Activated T-cell treated with anti-CD3 and anti-CD28 coated beads, Interleukin-2, amount 50 U/mL, for 4 hours (primary cell): ENCODE results near the gene SUPT3H. TPM values are rescaled to one million over a fixed set of nuclear protein-coding genes. Genes with fewer than 3 reads are reported as not detected.
A peak's percentile ranks its signal among the peaks of the same experiment; 100 is the strongest.
"Not testable (repeated sequence)": the region's sequence is repeated elsewhere in the genome, so short reads cannot be mapped to it uniquely, and the experiment has no call there.

Experiments used
- ATAC-seq, 2 donors: fragments of 200-7000 bp; cut with Tn5 transposase; one replicate each; pipeline ENCODE4 v1.10.0; 2021
- DNase-seq: peaks from one replicate; pipeline ENCODE4 v3.0.0-alpha.2; 2020
- H3K27me3 Mint-ChIP-seq: one replicate; pipeline ENCODE4 v1.8.0; 2021; ENCODE audit warnings: low read depth, mixed read lengths
- H3K36me3 Mint-ChIP-seq: one replicate; pipeline ENCODE4 v1.8.0; 2022; ENCODE audit warnings: mixed read lengths; ENCODE audit not compliant: insufficient read depth
- H3K4me1 Mint-ChIP-seq: one replicate; pipeline ENCODE4 v1.8.0; 2021; ENCODE audit warnings: low read depth, mixed read lengths
- H3K4me3 Mint-ChIP-seq: one replicate; pipeline ENCODE4 v1.8.0; 2021; ENCODE audit warnings: mild to moderate bottlenecking, moderate library complexity, mixed read lengths
- H3K9me3 Mint-ChIP-seq: one replicate; pipeline ENCODE4 v1.8.0; 2021; ENCODE audit warnings: mixed read lengths
- total RNA-seq, 3 donors: library from RNA; stranded (reverse); gene quantifications; one replicate each; pipeline ENCODE4 v1.2.1, GENCODE V29; 2021

The SUPT3H gene
- total RNA-seq, 3 donors from 2014 or later = 14.1 to 15.7 (median 15.7) TPM

DNA sequence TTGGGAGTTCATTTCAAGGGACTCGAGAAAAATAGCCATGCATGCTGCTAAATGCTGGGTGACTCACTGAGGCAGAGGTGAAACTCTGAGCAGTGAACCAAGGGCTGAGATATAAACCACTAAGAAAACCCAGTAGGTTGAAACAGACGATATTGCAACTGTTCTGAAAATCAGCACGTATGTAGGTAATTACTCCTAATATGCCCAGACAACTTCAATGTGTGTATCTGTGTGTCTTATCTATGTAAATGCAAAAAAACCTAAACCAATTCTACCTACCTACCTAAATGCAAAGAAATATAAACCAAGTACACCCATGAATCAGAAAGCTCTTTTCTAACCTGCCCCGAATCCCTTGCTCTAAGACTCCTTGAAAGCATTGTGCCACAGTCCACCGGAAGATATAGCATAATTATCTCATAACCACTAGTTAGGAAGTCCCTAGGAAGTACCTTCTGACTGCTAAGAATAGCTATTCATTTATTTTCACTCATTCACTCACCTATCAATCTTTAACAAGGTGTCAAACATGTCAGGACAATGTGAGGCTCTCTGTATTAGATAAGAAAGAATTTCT, 508.3 kb downstream of the SUPT3H start:
- DNase-seq = no peak

DNA sequence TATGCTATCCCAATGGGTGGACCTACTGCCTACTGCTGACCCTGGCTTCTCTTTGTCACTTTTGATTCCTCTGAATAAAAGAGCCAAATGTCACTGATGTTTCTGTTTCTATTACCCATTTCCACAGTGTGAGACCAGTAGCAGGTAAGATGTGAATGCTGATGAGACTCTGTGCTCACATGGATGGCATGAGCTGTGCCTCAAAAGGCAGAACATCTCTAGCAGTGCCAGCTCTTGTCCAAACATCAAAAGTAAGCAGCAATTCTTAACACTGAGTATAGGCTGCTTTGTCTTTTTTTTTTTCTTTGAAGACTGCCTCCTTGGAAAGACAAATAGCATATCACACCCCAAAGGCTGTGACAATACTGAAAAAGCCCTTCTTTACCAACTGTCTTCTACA, 508.8 kb downstream of the SUPT3H start:
- DNase-seq (no peak), ATAC-seq (peak in 1 of 2 donors; percentile 18)
- Mint-ChIP-seq H3K4me1 (peaks cover 19% of the 10 kb centered on the region), H3K4me3 (no peak overlapping the region), H3K36me3 (peaks cover 25% of the 10 kb centered on the region), H3K9me3 (peaks cover 16% of the 10 kb centered on the region), H3K27me3 (no peaks in the 10 kb centered on the region)

More for the DNA sequence above, 508.3 kb downstream of the SUPT3H start:
- peaks cover 20% of the 10 kb centered on the region for H3K36me3 Mint-ChIP-seq
- H3K4me1 Mint-ChIP-seq = peaks cover 19% of the 10 kb centered on the region
- H3K9me3 Mint-ChIP-seq = peaks cover 16% of the 10 kb centered on the region
- no peak overlapping the region for H3K4me3 Mint-ChIP-seq
- peak; percentile 76 to 79 for ATAC-seq
- no peaks in the 10 kb centered on the region for H3K27me3 Mint-ChIP-seq

DNA sequence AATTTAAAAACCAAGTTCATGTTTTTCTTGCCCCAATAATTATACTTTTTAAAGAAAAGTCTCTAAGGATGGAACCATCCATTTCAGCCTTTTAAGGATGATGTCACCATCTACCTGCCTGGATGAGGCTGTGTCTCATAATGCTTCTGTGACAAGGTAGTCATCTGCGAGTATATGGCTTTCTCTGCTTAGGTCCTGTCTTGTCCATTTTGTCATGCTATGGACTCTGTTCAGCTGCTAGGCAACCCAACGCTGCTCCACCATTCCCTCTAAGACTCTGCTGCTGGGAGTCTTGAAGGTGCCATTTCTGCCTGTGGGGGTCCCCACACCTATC, 509.4 kb downstream of the SUPT3H start:
- Mint-ChIP-seq H3K4me3 (no peak overlapping the region), H3K4me1 (peaks cover 21% of the 10 kb centered on the region), H3K9me3 (peaks cover 18% of the 10 kb centered on the region), H3K36me3 (peaks cover 29% of the 10 kb centered on the region), H3K27me3 (no peaks in the 10 kb centered on the region)
- ATAC-seq = no peak
- no peak for DNase-seq

DNA sequence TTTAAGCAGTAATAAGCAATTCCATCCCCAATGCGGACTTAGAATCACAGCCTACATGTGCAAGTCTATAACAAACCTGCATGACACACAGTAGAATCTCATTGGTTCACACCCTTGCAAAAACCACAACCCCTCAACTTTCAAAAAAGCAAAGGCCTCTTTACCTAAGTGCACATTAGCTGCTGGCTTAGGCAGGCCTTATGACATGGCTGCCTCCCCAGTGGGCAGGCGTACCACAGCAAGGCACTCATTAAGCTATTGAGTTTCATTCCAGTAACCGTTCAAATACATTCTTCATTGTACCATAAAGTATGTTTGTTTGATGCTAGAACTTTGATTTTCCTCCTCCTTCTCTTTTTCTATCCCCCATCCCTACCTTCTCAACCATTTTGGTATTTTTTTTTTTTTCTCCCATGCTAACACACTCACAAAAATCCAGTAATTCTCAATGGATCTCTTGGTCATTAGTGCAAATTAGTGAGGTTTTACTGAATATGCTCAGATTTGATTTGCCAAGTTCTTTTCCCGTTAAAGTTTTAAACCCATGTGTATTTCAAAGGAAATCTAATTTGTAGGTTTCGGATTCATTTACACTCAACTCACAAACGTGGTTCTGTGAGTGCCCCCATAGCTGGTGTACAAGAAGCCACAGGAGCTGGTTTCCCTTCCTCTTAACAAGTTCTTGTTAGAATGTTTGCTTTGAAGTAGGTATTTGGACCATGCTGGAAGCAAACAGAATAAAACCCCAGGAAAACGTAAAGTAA, 510.0 kb downstream of the SUPT3H start:
- no peak for ATAC-seq
- Mint-ChIP-seq H3K4me1 (peaks cover 22% of the 10 kb centered on the region), H3K36me3 (peaks cover 33% of the 10 kb centered on the region), H3K4me3 (no peak overlapping the region), H3K9me3 (peaks cover 19% of the 10 kb centered on the region), H3K27me3 (no peaks in the 10 kb centered on the region)
- DNase-seq = no peak

DNA sequence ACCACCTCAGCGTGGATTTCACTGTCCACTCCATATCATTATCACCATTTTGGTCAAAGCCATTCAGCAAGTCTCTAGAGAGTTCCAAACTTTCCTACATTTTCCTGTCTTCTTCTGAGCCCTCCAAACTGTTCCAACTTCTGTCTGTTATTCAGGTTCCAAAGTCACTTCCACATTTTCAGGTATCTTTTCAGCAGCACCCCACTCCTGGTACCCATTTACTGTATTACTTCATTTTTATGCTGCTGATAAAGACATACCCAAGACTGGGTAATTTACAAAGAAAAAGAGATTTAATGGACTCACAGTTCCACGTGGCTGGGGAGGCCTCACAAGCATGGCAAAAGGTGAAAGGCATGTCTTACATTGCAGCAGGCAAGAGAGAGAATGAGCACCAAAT, 512.5 kb downstream of the SUPT3H start:
- not testable (repeated sequence) for ATAC-seq, H3K4me3 Mint-ChIP-seq, H3K27me3 Mint-ChIP-seq, DNase-seq
- Mint-ChIP-seq H3K9me3 (peaks cover 19% of the 10 kb centered on the region), H3K4me1 (peaks cover 22% of the 10 kb centered on the region), H3K36me3 (peaks cover 39% of the 10 kb centered on the region)

DNA sequence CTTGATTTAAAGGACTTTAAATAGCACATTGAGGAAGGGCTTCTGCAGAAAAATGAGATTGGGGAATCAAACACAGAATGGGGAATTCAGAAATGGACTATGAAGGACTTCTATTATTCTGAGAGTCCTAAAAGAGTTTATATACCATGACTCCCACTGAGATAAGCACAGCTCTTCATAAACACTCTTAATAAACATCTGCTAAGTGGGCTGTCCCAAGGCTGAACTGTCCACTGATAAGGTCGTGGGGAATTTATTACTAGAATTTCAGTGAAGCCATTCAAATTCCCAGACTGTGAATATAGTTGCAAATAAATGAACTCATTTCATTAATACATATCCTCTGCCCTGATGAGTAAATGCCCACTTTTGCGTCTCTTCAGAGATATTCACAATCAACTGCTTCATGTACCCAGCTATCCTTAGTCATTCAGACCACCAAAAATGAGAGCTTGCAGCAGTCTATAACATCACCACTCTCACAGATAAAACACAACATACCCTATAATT, 517.8 kb downstream of the SUPT3H start:
- DNase-seq = no peak
- Mint-ChIP-seq H3K4me1 (peaks cover 36% of the 10 kb centered on the region), H3K36me3 (peaks cover 23% of the 10 kb centered on the region), H3K9me3 (peaks cover 6% of the 10 kb centered on the region), H3K4me3 (no peak overlapping the region), H3K27me3 (no peaks in the 10 kb centered on the region)
- ATAC-seq = no peak

DNA sequence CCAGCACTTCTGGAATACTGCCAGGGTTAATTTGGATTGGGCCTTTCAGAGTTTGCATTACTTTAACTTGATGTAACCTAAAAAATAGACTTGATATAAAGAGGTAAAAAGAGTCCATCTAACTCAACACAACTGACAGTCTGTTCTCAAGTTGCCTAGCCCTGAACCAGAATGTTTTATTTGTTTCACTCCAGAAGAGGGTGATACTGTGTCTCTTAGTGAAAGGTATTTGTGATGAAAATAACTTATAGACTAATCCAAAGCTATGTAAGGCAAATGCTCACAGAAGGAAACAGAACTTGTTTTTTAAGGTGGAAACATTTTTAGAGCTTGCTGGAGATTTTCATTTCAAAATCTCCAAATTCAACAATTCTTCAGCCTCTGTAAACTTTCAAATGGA, 518.7 kb downstream of the SUPT3H start:
- Mint-ChIP-seq H3K4me1 (peaks cover 40% of the 10 kb centered on the region), H3K36me3 (peaks cover 15% of the 10 kb centered on the region), H3K9me3 (peaks cover 3% of the 10 kb centered on the region), H3K27me3 (no peaks in the 10 kb centered on the region), H3K4me3 (no peak overlapping the region)
- DNase-seq = no peak
- no peak for ATAC-seq

DNA sequence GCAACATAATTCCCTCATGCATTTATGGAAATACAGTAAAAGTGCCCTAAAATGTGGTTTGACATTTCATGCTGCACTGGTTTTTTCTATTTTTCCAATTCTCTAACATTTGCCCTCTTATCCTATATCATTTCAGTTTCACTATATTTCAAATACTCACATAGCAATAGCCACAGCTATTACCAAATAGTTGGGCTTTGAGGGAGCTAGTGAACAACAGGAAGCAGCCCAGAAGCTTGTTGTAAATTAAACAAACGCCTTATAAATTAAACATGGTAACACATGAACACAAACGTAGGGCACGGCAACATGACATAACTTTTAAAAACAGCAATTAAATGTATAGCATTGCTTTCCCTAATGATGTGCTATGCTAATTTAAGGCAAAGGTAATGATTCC, 521.3 kb downstream of the SUPT3H start:
- Mint-ChIP-seq H3K27me3 (no peaks in the 10 kb centered on the region), H3K4me3 (no peak overlapping the region), H3K36me3 (peaks cover 2% of the 10 kb centered on the region), H3K9me3 (no peaks in the 10 kb centered on the region), H3K4me1 (peaks cover 38% of the 10 kb centered on the region)
- no peak for ATAC-seq
- no peak for DNase-seq

DNA sequence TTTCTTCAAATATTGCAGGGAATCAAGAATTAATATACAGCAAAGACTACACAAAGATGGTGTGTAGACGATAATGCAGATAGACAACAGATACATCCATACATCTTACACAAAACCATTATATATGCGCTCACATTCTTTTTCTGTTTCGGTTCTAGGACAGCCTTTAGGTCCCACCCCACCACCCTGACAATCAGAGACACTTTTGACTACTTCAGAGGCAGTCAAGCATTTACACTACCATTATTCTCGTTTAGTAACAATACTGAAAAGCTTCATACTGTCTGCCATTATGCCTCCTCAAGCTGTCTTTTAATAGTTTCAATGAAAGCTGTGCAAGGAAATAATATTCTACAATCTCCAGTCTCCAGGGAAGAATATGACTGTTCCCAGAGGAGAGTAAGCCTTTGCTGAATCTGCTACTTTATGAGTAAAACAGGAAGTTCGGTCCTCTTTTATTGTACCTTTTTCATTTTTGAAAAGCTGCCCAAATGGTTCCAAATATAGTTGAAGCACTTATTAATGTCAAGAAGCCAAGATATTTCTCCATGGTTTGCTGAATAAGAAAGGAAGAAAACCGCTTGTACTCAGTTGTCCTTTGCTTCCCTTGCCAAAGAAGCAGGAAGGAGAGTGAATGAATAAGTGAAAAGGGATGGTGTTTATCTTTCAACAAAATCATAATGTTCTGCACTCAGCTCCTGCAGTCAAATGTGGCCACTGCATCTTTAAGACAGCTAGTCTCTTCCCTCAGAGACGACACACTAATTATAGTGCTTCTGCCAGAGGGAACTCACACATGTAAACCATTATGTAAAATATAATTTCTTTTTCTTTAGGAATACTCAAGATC, 521.9 kb downstream of the SUPT3H start:
- Mint-ChIP-seq H3K4me1 (peaks cover 38% of the 10 kb centered on the region), H3K36me3 (peaks cover 3% of the 10 kb centered on the region), H3K4me3 (no peak overlapping the region), H3K9me3 (no peaks in the 10 kb centered on the region), H3K27me3 (no peaks in the 10 kb centered on the region)
- DNase-seq (no peak), ATAC-seq (no peak)

DNA sequence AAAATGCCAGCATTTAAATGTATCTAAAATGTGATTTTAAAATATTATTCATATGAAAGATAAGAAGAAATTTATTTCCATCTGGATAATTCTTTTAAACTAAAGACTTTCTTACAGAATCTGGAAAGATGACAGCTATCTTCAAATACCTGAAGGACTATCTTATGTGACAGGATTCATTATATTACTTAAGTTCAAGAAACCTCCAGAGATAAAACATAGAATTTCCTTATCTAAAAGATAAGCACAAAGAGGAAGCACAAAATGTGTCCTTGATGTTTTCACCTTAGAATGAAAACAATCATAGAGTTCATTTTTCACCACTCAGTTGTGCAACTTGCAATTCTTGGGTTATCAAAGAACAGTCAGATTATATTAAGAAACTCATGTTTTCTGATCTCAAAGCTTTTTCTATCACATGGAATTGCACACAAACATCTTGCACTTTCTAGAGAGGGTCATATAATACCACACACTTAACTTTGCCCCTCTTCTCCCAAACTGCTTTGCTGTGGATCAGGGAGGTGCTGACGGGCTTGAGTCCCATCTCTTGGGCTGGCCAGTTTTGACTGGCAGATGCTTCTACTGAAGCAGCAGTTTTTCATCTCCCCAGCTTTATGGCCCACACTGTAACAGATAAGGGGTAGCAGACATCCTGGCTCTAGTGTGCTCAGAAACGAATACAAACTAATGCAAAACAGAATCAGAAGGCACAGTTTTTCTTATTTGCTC, 522.9 kb downstream of the SUPT3H start:
- Mint-ChIP-seq H3K36me3 (peaks cover 1% of the 10 kb centered on the region), H3K9me3 (no peaks in the 10 kb centered on the region), H3K4me3 (no peak overlapping the region), H3K4me1 (peaks cover 36% of the 10 kb centered on the region), H3K27me3 (no peaks in the 10 kb centered on the region)
- DNase-seq (no peak), ATAC-seq (no peak)

DNA sequence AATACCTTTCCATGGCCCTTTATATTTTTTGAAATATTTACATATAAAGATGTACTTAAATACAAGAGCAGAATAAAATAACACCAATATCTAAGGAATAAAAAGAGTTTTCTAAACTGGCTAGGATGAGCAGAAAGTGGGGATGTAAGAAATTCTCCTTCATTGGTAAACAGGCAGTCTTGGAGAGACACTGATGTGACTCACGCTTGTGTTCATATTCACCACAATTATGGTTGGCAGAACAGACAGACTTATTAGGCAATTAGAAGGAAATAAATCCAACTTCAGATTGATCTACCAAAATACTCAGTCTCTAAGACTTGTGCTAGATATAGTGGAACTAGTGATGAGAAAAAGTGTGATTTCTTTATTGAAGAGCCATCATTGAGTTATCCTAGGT, 526.6 kb downstream of the SUPT3H start:
- no peaks in the 10 kb centered on the region for H3K9me3 Mint-ChIP-seq
- DNase-seq = no peak
- H3K36me3 Mint-ChIP-seq = peaks cover 10% of the 10 kb centered on the region
- peaks cover 14% of the 10 kb centered on the region for H3K4me1 Mint-ChIP-seq
- H3K27me3 Mint-ChIP-seq = no peaks in the 10 kb centered on the region
- no peak for ATAC-seq
- H3K4me3 Mint-ChIP-seq = no peak overlapping the region

DNA sequence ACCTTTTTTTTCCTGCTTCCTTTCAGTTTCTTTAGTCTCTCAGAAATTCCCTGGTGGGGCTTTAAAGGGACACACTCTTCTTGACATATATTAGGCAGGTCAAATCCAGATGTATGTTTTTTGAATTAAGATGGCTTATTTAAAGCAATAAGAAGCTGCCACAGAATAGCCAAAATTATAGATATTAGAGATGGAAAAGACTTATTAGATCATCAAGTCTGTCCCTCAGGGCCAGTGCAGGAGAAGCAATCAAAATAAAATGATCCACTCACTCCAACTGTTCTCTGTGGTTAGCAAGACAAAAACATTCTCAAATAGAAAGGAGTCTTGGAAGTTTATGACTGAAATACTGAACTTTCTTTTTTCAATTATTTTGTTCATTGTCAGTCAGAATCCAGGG, 527.4 kb downstream of the SUPT3H start:
- H3K27me3 Mint-ChIP-seq = no peaks in the 10 kb centered on the region
- H3K4me3 Mint-ChIP-seq = no peak overlapping the region
- no peaks in the 10 kb centered on the region for H3K9me3 Mint-ChIP-seq
- no peak for DNase-seq
- peaks cover 7% of the 10 kb centered on the region for H3K4me1 Mint-ChIP-seq
- H3K36me3 Mint-ChIP-seq = peaks cover 12% of the 10 kb centered on the region
- ATAC-seq = no peak

DNA sequence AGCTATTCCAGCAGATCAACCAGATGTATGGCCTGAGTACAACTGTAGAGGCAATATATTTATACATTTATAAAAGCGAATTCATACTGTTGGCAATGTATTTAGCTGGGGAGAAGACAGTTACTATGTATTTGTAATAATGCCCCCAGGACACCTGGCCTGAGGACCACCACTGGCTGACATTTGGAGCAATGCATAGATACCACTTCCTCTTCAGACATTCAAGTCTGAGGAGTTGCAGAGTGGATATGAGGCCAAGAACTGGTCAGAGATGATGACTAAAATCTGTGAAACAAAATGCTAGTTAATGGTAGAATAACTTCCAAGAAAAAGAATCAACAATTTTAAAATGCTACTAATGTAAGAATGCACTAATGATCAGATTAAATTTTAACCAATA, 527.9 kb downstream of the SUPT3H start:
- ATAC-seq (no peak), DNase-seq (no peak)
- Mint-ChIP-seq H3K9me3 (no peaks in the 10 kb centered on the region), H3K36me3 (peaks cover 12% of the 10 kb centered on the region), H3K27me3 (no peaks in the 10 kb centered on the region), H3K4me3 (no peak overlapping the region), H3K4me1 (peaks cover 2% of the 10 kb centered on the region)

DNA sequence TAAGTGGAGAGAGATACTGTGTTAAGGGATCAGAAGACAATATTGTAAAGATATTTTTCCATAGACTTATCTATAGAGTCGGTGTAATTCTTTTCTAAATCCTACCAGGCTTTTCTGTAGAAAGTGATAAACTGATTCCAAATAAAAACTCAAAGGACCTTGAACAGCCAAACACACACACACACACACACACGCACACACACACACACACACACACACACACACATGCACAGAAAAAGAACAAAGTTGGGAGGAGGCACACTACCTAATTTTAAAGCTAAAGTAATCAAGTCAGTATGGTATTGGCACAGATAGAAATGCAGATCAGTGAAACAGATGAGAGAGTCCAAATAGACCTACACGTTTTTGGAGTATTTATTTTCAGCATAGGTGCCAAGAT, 534.0 kb downstream of the SUPT3H start:
- Mint-ChIP-seq H3K4me3 (no peak overlapping the region), H3K9me3 (no peaks in the 10 kb centered on the region), H3K36me3 (peaks cover 13% of the 10 kb centered on the region), H3K27me3 (no peaks in the 10 kb centered on the region), H3K4me1 (peaks cover 4% of the 10 kb centered on the region)
- no peak for DNase-seq
- ATAC-seq = no peak
